Activated CD8-positive, alpha-beta memory T cell treated with anti-CD3 and anti-CD28 coated beads, Interleukin-2, amount 10 ng/mL, durations not matched to agents 7 days and 5 days (primary cell): ENCODE measurements around the gene PRR7. TPM values are rescaled to one million over a fixed set of nuclear protein-coding genes. Genes with fewer than 3 reads are reported as not detected.

Source experiments
- ATAC-seq: fragments of 150-1000 bp; cut with Tn5 transposase; one replicate; pipeline ENCODE4 v1.10.0; 2021; ENCODE audit warnings: moderate library complexity
- CTCF ChIA-PET: fragments of 350-600 bp; sonication (Branson Sonifier 250); formaldehyde crosslinking; loops from one replicate; lab custom pipeline; 2021; ENCODE audit warnings: antibody characterized with exemption; lab: Charles Lee
- DNase-seq: peaks from one replicate; pipeline ENCODE4 v3.0.0-alpha.2; 2020
- H3K27ac Mint-ChIP-seq: one replicate; pipeline ENCODE4 v1.8.0; 2021; ENCODE audit warnings: mild to moderate bottlenecking, mixed read lengths
- H3K27me3 Mint-ChIP-seq: one replicate; pipeline ENCODE4 v1.8.0; 2021; ENCODE audit warnings: mixed read lengths
- H3K36me3 Mint-ChIP-seq: one replicate; pipeline ENCODE4 v1.8.0; 2021; ENCODE audit warnings: mild to moderate bottlenecking, mixed read lengths
- H3K4me1 Mint-ChIP-seq: one replicate; pipeline ENCODE4 v1.8.0; 2021; ENCODE audit warnings: mixed read lengths
- H3K4me3 Mint-ChIP-seq: one replicate; pipeline ENCODE4 v1.8.0; 2021; ENCODE audit warnings: mild to moderate bottlenecking, moderate library complexity, mixed read lengths
- H3K9me3 Mint-ChIP-seq: one replicate; pipeline ENCODE4 v1.8.0; 2022; ENCODE audit warnings: low read depth, mixed read lengths
- total RNA-seq, 2 experiments: library from RNA; stranded (reverse); gene quantifications; one replicate each; pipeline ENCODE4 v1.2.3, GENCODE V29; 2021

PRR7 gene
- total RNA-seq, 2 experiments from 2014 or later, result 3.1 to 5.3 TPM

DNA sequence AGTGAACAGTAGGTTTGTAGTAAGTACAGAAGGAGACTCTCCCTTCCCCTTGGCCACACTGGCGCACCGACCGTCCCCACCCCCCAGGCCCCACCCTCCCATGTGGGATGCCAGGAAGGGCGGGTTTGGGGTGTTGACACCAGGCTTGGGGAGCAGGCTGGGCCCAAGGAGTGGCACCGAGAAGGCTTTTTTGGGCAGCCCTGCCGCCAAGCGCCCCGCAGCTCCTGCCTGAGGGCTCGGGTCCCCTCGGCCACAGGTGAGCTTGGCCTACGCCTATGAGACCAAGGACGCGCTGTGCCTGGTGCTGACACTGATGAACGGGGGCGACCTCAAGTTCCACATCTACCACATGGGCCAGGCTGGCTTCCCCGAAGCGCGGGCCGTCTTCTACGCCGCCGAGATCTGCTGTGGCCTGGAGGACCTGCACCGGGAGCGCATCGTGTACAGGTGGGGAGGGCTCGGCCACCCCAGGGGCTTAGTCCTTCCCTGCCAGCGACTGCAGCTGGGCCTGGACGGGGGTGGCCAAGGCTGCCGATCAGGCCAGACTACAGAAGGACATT lies 12.9 kb upstream of the PRR7 start:
- ATAC-seq, result no peak
- no peaks in the 10 kb centered on the region for H3K9me3 Mint-ChIP-seq
- no peaks in the 10 kb centered on the region for H3K27me3 Mint-ChIP-seq
- no peak for DNase-seq
- H3K4me3 Mint-ChIP-seq, result no peak overlapping the region
- H3K27ac Mint-ChIP-seq, result no peak overlapping the region
- CTCF ChIA-PET, result interaction anchor here (1.6 to 16.5 kb wide), 6 partner anchors 13 to 44 kb away, joined by 4 to 269 read pairs (median 80); partner anchors contain the start of genes PFN3 and PRR7
- peaks cover 59% of the 10 kb centered on the region for H3K36me3 Mint-ChIP-seq
- peaks cover 66% of the 10 kb centered on the region for H3K4me1 Mint-ChIP-seq

- no peaks in the 10 kb centered on the region for H3K27me3 Mint-ChIP-seq
- peak overlapping the region; percentile 24 for H3K27ac Mint-ChIP-seq
- no peaks in the 10 kb centered on the region for H3K9me3 Mint-ChIP-seq
- CTCF ChIA-PET, result interaction anchor here (0.8 to 16.5 kb wide), 4 partner anchors 12 to 44 kb away, joined by 4 to 269 read pairs (median 131); partner anchors contain the start of genes PFN3 and PRR7
- ATAC-seq, result no peak
- DNase-seq, result no peak
- H3K4me1 Mint-ChIP-seq, result peaks cover 60% of the 10 kb centered on the region
- H3K4me3 Mint-ChIP-seq, result no peak overlapping the region
- H3K36me3 Mint-ChIP-seq, result peaks cover 58% of the 10 kb centered on the region
These were observed 12.2 kb upstream of the PRR7 start for GRCh38 chr5:177434437-177434836.

DNA sequence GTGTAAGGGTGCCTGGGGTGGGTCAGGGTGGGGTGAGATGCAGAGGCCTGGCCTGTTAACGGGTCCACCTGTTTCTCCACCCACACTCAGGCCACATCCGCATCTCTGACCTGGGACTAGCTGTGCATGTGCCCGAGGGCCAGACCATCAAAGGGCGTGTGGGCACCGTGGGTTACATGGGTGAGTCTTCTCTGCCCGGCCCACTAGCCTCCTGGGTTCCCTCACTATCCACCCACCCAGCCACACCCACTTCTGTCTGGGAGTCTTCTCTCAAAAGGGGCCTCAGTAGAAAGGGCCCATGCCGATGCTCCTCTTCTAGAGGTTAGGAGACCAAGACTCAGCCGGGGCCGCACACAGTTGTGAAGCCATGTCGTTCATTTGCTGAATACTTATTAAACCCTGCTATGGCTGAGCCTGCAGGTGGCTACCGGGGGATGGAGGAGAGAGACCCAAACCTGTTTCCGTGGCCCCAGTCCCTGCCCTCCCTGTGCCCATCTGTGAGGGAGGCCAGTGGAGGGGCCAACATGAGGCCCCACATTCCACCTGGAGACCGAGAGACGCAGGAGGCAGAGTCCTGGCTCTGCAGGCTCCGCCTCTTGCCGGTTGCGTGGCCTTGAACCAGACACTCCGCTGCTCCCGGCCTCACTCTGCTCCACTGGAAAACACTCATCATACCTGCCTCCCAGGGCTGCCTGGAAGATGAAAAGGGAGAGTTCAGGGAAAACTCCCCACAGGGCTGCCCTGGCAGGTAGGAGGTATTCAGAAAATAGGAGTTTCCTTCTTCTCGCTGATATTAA lies 11.5 kb upstream of the PRR7 start:
- peaks cover 64% of the 10 kb centered on the region for H3K36me3 Mint-ChIP-seq
- no peak overlapping the region for H3K27ac Mint-ChIP-seq
- CTCF ChIA-PET, result interaction anchor here (0.8 to 25.5 kb wide), 5 partner anchors 11 to 45 kb away, joined by 4 to 717 read pairs (median 142); partner anchors contain the start of genes F12, PFN3 and PRR7
- no peak for ATAC-seq
- H3K4me3 Mint-ChIP-seq, result no peak overlapping the region
- DNase-seq, result peak; percentile 38
- peaks cover 59% of the 10 kb centered on the region for H3K4me1 Mint-ChIP-seq
- H3K9me3 Mint-ChIP-seq, result no peaks in the 10 kb centered on the region
- H3K27me3 Mint-ChIP-seq, result no peaks in the 10 kb centered on the region

DNA sequence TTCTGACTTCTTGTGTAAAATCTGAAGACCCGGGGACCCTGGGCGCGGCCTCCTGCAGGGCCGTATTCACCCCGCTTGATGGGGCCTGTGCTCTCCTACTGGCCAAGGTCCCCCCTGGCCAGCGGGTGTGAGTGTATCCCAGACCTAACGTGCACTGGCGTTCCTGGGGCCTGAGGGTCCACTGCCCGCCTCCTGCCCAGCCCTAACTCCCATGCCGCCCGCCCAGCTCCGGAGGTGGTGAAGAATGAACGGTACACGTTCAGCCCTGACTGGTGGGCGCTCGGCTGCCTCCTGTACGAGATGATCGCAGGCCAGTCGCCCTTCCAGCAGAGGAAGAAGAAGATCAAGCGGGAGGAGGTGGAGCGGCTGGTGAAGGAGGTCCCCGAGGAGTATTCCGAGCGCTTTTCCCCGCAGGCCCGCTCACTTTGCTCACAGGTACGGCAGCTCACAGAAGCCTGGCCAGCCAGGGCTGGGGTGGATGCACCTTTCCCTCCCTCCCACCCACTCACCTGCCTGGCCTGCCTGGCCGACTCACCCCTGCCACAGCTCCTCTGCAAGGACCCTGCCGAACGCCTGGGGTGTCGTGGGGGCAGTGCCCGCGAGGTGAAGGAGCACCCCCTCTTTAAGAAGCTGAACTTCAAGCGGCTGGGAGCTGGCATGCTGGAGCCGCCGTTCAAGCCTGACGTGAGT lies 10.6 kb upstream of the PRR7 start:
- Mint-ChIP-seq H3K36me3 (peaks cover 58% of the 10 kb centered on the region), H3K9me3 (no peaks in the 10 kb centered on the region), H3K4me3 (no peak overlapping the region), H3K4me1 (peaks cover 51% of the 10 kb centered on the region), H3K27me3 (no peaks in the 10 kb centered on the region), H3K27ac (no peak overlapping the region)
- ATAC-seq (no peak), DNase-seq (peak; percentile 37)
- CTCF ChIA-PET, result interaction anchor here (1.8 to 25.5 kb wide), 3 partner anchors 16 to 26 kb away, joined by 5 to 717 read pairs (median 19); partner anchors contain the start of genes F12 and PFN3

DNA sequence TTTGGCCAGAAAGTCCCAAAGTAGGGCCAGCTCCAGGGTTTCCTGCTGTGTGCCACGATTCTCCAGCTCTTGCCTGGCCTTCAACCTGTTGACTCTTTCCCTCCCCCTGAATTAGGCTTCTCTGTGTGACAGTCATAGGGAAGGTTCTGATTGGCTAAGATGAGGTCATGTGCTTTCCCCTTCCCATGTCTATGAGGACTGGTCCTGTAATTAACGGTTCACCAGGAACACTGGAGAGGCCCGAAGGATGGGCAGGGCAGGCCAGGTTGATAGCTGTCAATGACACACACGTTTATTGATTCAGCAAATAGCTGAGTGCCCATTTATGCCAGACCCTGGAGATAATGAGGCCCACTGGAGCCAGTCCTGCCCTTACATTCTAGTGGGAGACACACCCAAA lies 9.0 kb upstream of the PRR7 start:
- peaks cover 34% of the 10 kb centered on the region for H3K4me1 Mint-ChIP-seq
- no peaks in the 10 kb centered on the region for H3K27me3 Mint-ChIP-seq
- no peaks in the 10 kb centered on the region for H3K9me3 Mint-ChIP-seq
- H3K36me3 Mint-ChIP-seq, result peaks cover 53% of the 10 kb centered on the region
- no peak overlapping the region for H3K27ac Mint-ChIP-seq
- CTCF ChIA-PET, result interaction anchor here (0.9 to 25.5 kb wide), 6 partner anchors 8 to 47 kb away, joined by 4 to 717 read pairs (median 5); partner anchors contain the start of genes F12 and PFN3
- peak; percentile 35 for DNase-seq
- ATAC-seq, result no peak
- H3K4me3 Mint-ChIP-seq, result no peak overlapping the region

GRCh38 chr5:177438468-177438867 lies 8.1 kb upstream of the PRR7 start:
- Mint-ChIP-seq H3K27me3 (no peaks in the 10 kb centered on the region), H3K4me3 (no peak overlapping the region), H3K27ac (no peak overlapping the region), H3K36me3 (peaks cover 45% of the 10 kb centered on the region), H3K4me1 (peaks cover 29% of the 10 kb centered on the region), H3K9me3 (no peaks in the 10 kb centered on the region)
- CTCF ChIA-PET, result interaction anchor here (1.1 to 25.5 kb wide), 6 partner anchors 9 to 129 kb away, joined by 3 to 717 read pairs (median 12); partner anchors contain the start of genes F12 and PFN3
- ATAC-seq (no peak), DNase-seq (no peak)

DNA sequence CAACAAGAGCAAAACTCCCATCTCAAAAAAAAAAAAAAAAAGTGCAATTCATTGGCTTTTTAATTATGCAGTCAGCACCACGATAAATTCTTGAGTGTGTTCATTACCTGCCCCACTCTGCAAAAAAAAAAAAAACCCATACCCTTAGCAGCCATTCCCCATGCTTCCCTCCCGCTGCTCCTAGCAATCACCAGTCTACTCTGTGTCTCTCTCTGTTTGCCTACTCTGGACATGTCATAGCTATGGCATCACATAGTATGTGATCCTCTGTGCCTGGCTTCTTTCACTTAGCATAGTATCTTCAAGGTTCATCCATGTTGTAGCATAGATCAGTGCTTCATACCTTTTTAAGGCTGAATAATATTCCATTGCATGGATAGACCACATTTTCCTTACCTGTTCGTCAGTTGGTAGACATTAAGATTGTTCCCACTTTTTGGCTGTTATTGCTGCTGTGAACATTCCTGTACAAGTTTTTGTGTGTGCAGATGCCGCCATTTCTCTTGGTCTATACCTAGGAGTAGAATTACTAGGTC lies 7.0 kb upstream of the PRR7 start:
- DNase-seq (no peak), ATAC-seq (no peak)
- H3K9me3 Mint-ChIP-seq, result no peaks in the 10 kb centered on the region
- H3K4me1 Mint-ChIP-seq, result peaks cover 27% of the 10 kb centered on the region
- H3K4me3 Mint-ChIP-seq, result no peak overlapping the region
- H3K27me3 Mint-ChIP-seq, result no peaks in the 10 kb centered on the region
- no peak overlapping the region for H3K27ac Mint-ChIP-seq
- peaks cover 37% of the 10 kb centered on the region for H3K36me3 Mint-ChIP-seq
- CTCF ChIA-PET, result interaction anchor here (0.7 to 25.5 kb wide), 9 partner anchors 12 to 130 kb away, joined by 3 to 717 read pairs (median 9); partner anchors contain the start of genes F12 and PFN3

GRCh38 chr5:177440211-177440989 lies 6.2 kb upstream of the PRR7 start:
- Mint-ChIP-seq H3K9me3 (no peaks in the 10 kb centered on the region), H3K4me1 (peaks cover 33% of the 10 kb centered on the region), H3K36me3 (peaks cover 32% of the 10 kb centered on the region), H3K27ac (no peak overlapping the region), H3K27me3 (no peaks in the 10 kb centered on the region), H3K4me3 (no peak overlapping the region)
- DNase-seq, result peak; percentile 41
- ATAC-seq, result no peak
- CTCF ChIA-PET, result interaction anchor here (0.8 to 25.5 kb wide), 7 partner anchors 9 to 71 kb away, joined by 3 to 717 read pairs (median 9); partner anchors contain the start of genes F12 and PFN3

- Mint-ChIP-seq H3K4me3 (no peak overlapping the region), H3K27ac (no peak overlapping the region), H3K36me3 (peaks cover 28% of the 10 kb centered on the region), H3K4me1 (peaks cover 38% of the 10 kb centered on the region), H3K9me3 (no peaks in the 10 kb centered on the region), H3K27me3 (no peaks in the 10 kb centered on the region)
- CTCF ChIA-PET, result interaction anchor here (0.8 to 25.5 kb wide), 6 partner anchors 9 to 72 kb away, joined by 3 to 717 read pairs (median 18); partner anchors contain the start of genes F12 and PFN3
- no peak for DNase-seq
- ATAC-seq, result no peak
These were observed 5.4 kb upstream of the PRR7 start for GRCh38 chr5:177440990-177441780.

DNA sequence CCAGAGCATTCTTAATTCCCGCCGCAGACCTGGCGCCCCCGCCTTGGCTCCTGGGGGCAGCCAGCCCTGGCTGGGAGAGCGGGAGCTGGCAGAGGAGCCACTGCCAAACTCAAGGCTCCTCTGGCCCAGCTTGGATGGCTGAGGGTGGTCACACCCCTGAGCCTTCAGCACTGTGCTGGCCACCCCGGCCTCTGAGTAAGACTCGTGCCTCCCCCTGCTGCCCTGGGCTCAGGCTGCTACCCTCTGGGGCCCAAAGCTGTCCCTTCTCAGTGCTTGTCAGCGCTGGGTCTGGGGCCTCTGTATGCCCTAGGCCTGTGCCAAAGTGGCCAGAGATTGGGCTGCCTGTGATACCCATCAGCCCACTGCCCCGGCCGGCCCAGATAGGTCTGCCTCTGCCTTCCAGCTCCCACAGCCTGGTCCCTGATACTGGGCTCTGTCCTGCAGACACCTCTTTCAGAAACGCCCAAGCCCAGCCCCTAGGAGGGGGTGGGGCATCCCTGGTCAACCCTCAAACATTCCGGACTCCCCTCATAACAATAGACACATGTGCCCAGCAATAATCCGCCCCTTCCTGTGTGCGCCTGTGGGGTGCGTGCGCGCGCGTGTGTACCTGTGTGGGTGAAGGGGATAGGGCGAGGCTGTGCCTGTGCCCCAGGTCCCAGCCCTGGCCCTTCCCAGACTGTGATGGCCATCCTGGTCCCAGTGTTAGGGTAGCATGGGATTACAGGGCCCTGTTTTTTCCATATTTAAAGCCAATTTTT lies 4.4 kb upstream of the PRR7 start:
- H3K9me3 Mint-ChIP-seq, result no peaks in the 10 kb centered on the region
- DNase-seq (no peak), ATAC-seq (no peak)
- peaks cover 23% of the 10 kb centered on the region for H3K36me3 Mint-ChIP-seq
- H3K27me3 Mint-ChIP-seq, result no peaks in the 10 kb centered on the region
- H3K4me3 Mint-ChIP-seq, result no peak overlapping the region
- peaks cover 41% of the 10 kb centered on the region for H3K4me1 Mint-ChIP-seq
- H3K27ac Mint-ChIP-seq, result no peak overlapping the region
- CTCF ChIA-PET, result interaction anchor here (1.4 to 25.5 kb wide), 5 partner anchors 12 to 66 kb away, joined by 3 to 717 read pairs (median 64); partner anchors contain the start of genes F12, GRK6 and PFN3
